ENCODE measurements around the gene PXN.

The PXN gene

DNA sequence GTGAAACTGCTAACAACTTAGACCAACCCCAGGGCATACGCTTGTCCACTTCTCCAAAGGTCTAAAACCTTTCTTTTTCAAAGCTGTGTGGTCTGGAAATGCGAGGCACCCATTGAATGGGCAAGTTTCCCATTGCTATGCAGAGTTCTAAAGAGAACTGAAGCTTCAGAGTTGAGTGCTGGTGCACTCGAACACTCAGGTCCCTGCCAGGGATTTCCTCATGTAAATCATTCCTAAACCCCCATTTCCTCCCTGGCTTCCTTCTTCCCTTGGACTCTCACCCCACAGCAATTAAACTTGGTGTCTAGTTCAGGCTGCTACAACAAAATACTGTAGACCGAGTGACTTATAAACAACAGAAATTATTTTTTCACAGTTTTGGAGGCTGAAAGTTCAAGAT is 2.2 kb upstream of the PXN start:
- no peak for TF ChIP-seq CTCF (IDR thresholded peaks at IDR 0.05; ENCODE audit: control insufficient read depth, extremely low read depth, insufficient read depth)
- no peak overlapping the region for H3K4me3 ChIP-seq (ENCODE audit: low read depth, low read length)
- no peak for DNase-seq (ENCODE audit: low read depth)

- TF ChIP-seq CTCF (IDR thresholded peaks at IDR 0.05; ENCODE audit: control insufficient read depth, extremely low read depth, insufficient read depth), result no peak
- H3K4me3 ChIP-seq (ENCODE audit: low read depth, low read length), result peak overlapping the region; percentile 24; the same call in 1 of the 2 replicates
- no peak for DNase-seq (ENCODE audit: low read depth)
Observed at GRCh38 chr12:120266180-120266870, 795 bp upstream of the PXN start.

GRCh38 chr12:120264904-120265472 is 542 bp downstream of the PXN start:
- H3K4me3 ChIP-seq (ENCODE audit: low read depth, low read length), result peak overlapping the region; percentile 63
- TF ChIP-seq CTCF (IDR thresholded peaks at IDR 0.05; ENCODE audit: control insufficient read depth, extremely low read depth, insufficient read depth), result no peak
- DNase-seq (ENCODE audit: low read depth), result no peak

GRCh38 chr12:120264086-120264903 is 1.2 kb downstream of the PXN start:
- no peak for DNase-seq (ENCODE audit: low read depth)
- peak overlapping the region; percentile 63 for H3K4me3 ChIP-seq (ENCODE audit: low read depth, low read length)
- TF ChIP-seq CTCF (IDR thresholded peaks at IDR 0.05; ENCODE audit: control insufficient read depth, extremely low read depth, insufficient read depth), result no peak

GRCh38 chr12:120263748-120264085 is 1.8 kb downstream of the PXN start:
- TF ChIP-seq CTCF (IDR thresholded peaks at IDR 0.05; ENCODE audit: control insufficient read depth, extremely low read depth, insufficient read depth), result no peak
- peak overlapping the region; percentile 63 for H3K4me3 ChIP-seq (ENCODE audit: low read depth, low read length)
- DNase-seq (ENCODE audit: low read depth), result no peak

- no peak for DNase-seq (ENCODE audit: low read depth)
- no peak overlapping the region for H3K4me3 ChIP-seq (ENCODE audit: low read depth, low read length)
Observed at GRCh38 chr12:120262852-120263747, 2.4 kb downstream of the PXN start.

More at GRCh38 chr12:120262852-120263747, 2.4 kb downstream of the PXN start:
- no peak for TF ChIP-seq CTCF (IDR thresholded peaks at IDR 0.05; ENCODE audit: control insufficient read depth, extremely low read depth, insufficient read depth)

Measured in LNCaP clone FGC (cell line).